PC-3 (cell line): ENCODE measurements around the gene MRPL49. TPM values are rescaled to one million over a fixed set of nuclear protein-coding genes. Genes with fewer than 3 reads are reported as not detected.

Experiments used
- ATAC-seq: fragments of 200-7000 bp; cut with Tn5 transposase; 2 replicates; pipeline ENCODE4 v1.9.1; 2020; ENCODE audit warnings: mild to moderate bottlenecking, moderate library complexity
- BruUV-seq: library from RNA; stranded (reverse); fragments of 400-500 nt; replicated peaks from 2 replicates; lab custom pipeline; 2021; lab: Mats Ljungman, UMichigan
- CTCF ChIA-PET: fragments of 300-600 bp; sonication (Branson Sonifier 250); formaldehyde crosslinking; loops from one replicate; lab custom pipeline; 2022; ENCODE audit warnings: antibody characterized with exemption; lab: Charles Lee
- POLR2A ChIA-PET: fragments of 300-600 bp; sonication (Branson Sonifier 250); formaldehyde crosslinking; loops from one replicate; lab custom pipeline; 2022; ENCODE audit warnings: antibody characterized with exemption; ENCODE audit not compliant: unreplicated experiment; lab: Charles Lee
- DNase-seq: peaks from one replicate; pipeline ENCODE4 v3.0.0-alpha.2; 2015
- H2AFZ ChIP-seq: fragments of 300-600 bp; sonication (generic); 2 replicates; pipeline ENCODE4 v1.6.0; 2016; ENCODE audit warnings: antibody characterized with exemption, low read length
- H3F3A ChIP-seq: fragments of 300-600 bp; sonication (generic); one replicate; pipeline ENCODE4 v1.6.0; 2017; ENCODE audit warnings: antibody characterized with exemption, low read length, control low read depth, mild to moderate bottlenecking; ENCODE audit not compliant: unreplicated experiment
- H3K27ac ChIP-seq: fragments of 300-600 bp; sonication (generic); 2 replicates; pipeline ENCODE4 v1.5.1; 2016; ENCODE audit warnings: mild to moderate bottlenecking, low read length
- H3K27me3 ChIP-seq: fragments of 300-600 bp; sonication (generic); 2 replicates; pipeline ENCODE4 v1.6.1; 2016; ENCODE audit warnings: low read length, mixed read lengths
- H3K36me3 ChIP-seq: fragments of 300-600 bp; sonication (generic); 2 replicates; pipeline ENCODE4 v1.6.1; 2016; ENCODE audit warnings: low read depth, mixed run types, low read length, mixed read lengths
- H3K4me1 ChIP-seq: fragments of 300-600 bp; sonication (generic); 2 replicates; pipeline ENCODE4 v1.5.1; 2016; ENCODE audit warnings: low read length; ENCODE audit not compliant: insufficient read depth
- H3K4me2 ChIP-seq: fragments of 300-600 bp; sonication (generic); 2 replicates; pipeline ENCODE4 v1.6.0; 2016; ENCODE audit warnings: low read length
- H3K4me3 ChIP-seq: fragments of 300-600 bp; sonication (generic); 2 replicates; pipeline ENCODE4 v1.5.1; 2016; ENCODE audit warnings: mild to moderate bottlenecking, low read length, mixed read lengths
- H3K79me2 ChIP-seq: fragments of 300-600 bp; sonication (generic); 2 replicates; pipeline ENCODE4 v1.6.1; 2017; ENCODE audit warnings: low read length, mixed read lengths
- H3K9ac ChIP-seq: fragments of 300-600 bp; sonication (generic); 2 replicates; pipeline ENCODE4 v1.6.0; 2016; ENCODE audit warnings: mild to moderate bottlenecking, low read length
- H3K9me2 ChIP-seq: fragments of 300-600 bp; sonication (generic); replicated peaks from 2 replicates; pipeline ENCODE4 v1.6.1; 2016; ENCODE audit warnings: mixed run types, low read length, mixed read lengths
- H3K9me3 ChIP-seq: fragments of 300-600 bp; sonication (generic); 2 replicates; pipeline ENCODE4 v1.6.1; 2016; ENCODE audit warnings: low read length, mixed read lengths
- H4K20me1 ChIP-seq: fragments of 300-600 bp; sonication (generic); 2 replicates; pipeline ENCODE4 v1.6.1; 2016; ENCODE audit warnings: low read length, mixed read lengths
- EZH2 ChIP-seq: fragments of 300-600 bp; sonication (generic); IDR thresholded peaks from one replicate; pipeline ENCODE4 v1.6.1; 2017; ENCODE audit warnings: antibody characterized with exemption, mild to moderate bottlenecking, low read length; ENCODE audit not compliant: unreplicated experiment
- EZH2phosphoT487 ChIP-seq: fragments of 300-600 bp; sonication (generic); IDR thresholded peaks from 2 replicates; pipeline ENCODE4 v1.6.1; 2018; ENCODE audit warnings: mild to moderate bottlenecking, antibody characterized with exemption, low read length, borderline replicate concordance
- intact Hi-C: fragments of 100-400 bp; cut with micrococcal nuclease; formaldehyde crosslinking; loops from 2 replicates; pipeline ENCODE4 v1.9.0; 2023
- total RNA-seq: library from RNA; depleted of rRNA; stranded (reverse); fragments of >200 nt; gene quantifications from 2 replicates; pipeline ENCODE4 v1.2.3, GENCODE V29; 2014
- TF ChIP-seq, protein P1 (sequence below): fragments of 300-600 bp; sonication (generic); conservative IDR thresholded peaks from 2 replicates; pipeline ENCODE4 v1.5.1; 2017; ENCODE audit warnings: antibody characterized with exemption, low read depth, mild to moderate bottlenecking, low read length

The MRPL49 gene
- total RNA-seq, 1 experiment from 2014 or later: 163 TPM

DNA sequence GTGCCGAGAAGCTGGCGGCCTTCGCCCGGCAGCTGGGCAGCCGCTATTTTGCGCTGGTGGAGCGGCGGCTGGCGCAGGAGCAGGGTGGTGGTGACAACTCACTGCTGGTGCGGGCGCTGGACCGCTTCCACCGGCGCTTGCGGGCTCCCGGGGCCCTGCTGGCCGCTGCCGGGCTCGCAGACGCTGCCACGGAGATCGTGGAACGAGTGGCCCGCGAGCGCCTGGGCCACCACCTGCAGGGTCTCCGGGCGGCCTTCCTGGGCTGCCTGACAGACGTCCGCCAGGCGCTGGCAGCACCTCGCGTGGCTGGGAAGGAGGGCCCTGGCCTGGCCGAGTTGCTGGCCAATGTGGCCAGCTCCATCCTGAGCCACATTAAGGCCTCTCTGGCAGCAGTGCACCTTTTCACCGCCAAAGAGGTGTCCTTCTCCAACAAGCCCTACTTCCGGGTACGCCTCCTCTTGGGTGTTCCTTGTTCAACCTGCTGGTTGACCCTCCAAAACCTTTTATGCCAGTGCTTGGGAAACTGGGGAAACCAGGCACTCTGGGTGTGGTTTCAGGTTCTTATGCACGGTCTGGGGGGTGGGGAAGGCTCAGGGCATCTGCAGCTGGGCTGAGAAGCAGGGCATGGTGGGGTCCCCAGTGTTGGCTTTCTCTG lies 13.5 kb upstream of the MRPL49 start:
- no peak overlapping the region for H3K27ac ChIP-seq
- H3K4me1 ChIP-seq: peaks cover 9% of the 10 kb centered on the region
- no peaks in the 10 kb centered on the region for H3K9me2 ChIP-seq
- no peaks in the 10 kb centered on the region for H3F3A ChIP-seq
- H3K9ac ChIP-seq: no peak overlapping the region
- no peaks in the 10 kb centered on the region for H3K9me3 ChIP-seq
- no peak for ATAC-seq
- no peak overlapping the region for H3K4me3 ChIP-seq
- no peaks in the 10 kb centered on the region for H3K27me3 ChIP-seq
- BruUV-seq: no TSS peak
- no peak for TF ChIP-seq EZH2
- no peak for TF ChIP-seq EZH2phosphoT487
- TF ChIP-seq, protein P1, sequence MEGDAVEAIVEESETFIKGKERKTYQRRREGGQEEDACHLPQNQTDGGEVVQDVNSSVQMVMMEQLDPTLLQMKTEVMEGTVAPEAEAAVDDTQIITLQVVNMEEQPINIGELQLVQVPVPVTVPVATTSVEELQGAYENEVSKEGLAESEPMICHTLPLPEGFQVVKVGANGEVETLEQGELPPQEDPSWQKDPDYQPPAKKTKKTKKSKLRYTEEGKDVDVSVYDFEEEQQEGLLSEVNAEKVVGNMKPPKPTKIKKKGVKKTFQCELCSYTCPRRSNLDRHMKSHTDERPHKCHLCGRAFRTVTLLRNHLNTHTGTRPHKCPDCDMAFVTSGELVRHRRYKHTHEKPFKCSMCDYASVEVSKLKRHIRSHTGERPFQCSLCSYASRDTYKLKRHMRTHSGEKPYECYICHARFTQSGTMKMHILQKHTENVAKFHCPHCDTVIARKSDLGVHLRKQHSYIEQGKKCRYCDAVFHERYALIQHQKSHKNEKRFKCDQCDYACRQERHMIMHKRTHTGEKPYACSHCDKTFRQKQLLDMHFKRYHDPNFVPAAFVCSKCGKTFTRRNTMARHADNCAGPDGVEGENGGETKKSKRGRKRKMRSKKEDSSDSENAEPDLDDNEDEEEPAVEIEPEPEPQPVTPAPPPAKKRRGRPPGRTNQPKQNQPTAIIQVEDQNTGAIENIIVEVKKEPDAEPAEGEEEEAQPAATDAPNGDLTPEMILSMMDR: no peak
- peaks cover 20% of the 10 kb centered on the region for H3K79me2 ChIP-seq
- no peaks in the 10 kb centered on the region for H4K20me1 ChIP-seq
- ChIA-PET POLR2A (no interaction called here), CTCF (interaction anchor here (0.6 kb wide), 1 partner anchor 11 kb away, joined by 3 read pairs; no protein-coding TSS in a partner anchor)
- DNase-seq: no peak
- H3K36me3 ChIP-seq: no peaks in the 10 kb centered on the region
- intact Hi-C loops: no loop called here
- H2AFZ ChIP-seq: no peak overlapping the region
- no peak overlapping the region for H3K4me2 ChIP-seq

DNA sequence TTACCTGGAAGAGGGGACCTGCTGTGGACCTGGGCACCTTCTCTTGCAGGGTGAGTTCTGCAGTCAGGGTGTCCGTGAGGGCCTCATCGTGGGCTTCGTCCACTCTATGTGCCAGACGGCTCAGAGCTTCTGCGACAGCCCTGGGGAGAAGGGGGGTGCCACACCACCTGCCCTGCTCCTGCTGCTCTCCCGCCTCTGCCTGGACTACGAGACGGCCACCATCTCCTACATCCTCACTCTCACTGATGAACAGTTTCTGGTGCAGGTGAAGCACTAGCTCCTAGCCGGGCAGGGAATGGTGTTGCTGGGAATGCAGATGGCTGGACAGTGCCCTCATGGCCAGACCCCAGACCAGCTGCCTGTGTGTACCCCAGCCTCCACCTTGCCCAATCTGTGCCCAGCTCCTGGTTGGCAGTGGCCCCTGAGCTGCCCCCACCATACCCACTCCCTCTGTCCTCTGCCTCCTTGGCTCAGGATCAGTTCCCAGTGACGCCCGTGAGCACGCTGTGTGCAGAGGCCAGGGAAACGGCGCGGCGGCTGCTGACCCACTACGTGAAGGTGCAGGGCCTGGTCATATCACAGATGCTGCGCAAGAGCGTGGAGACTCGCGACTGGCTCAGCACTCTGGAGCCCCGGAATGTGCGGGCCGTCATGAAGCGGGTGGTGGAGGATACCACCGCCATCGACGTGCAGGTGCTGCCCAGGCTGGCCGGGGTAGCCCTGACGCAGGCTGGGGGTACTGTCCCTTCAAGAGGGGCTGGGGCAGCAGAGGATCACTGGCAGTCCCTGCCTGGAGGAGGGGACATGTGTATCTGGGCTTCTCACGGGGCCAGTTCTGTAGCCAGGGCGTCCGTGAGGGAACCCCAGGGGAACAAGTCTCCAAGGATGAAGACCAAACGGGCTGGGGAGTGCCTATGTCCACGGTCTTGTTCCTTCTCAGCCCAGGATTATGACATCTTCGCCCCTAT lies 12.6 kb upstream of the MRPL49 start:
- H3K9me3 ChIP-seq: no peaks in the 10 kb centered on the region
- BruUV-seq: no TSS peak
- DNase-seq (no peak), ATAC-seq (no peak)
- peaks cover 9% of the 10 kb centered on the region for H3K4me1 ChIP-seq
- no peaks in the 10 kb centered on the region for H3K27me3 ChIP-seq
- CTCF ChIA-PET: interaction anchor here (0.6 to 1.3 kb wide), 3 partner anchors 10 to 224 kb away, joined by 3 read pairs; partner anchors contain the start of genes DPF2, FAU and MRPL49
- TF ChIP-seq, protein P1: no peak
- TF ChIP-seq EZH2phosphoT487 (no peak), EZH2 (no peak)
- no peak overlapping the region for H3K4me2 ChIP-seq
- H3K9me2 ChIP-seq: no peaks in the 10 kb centered on the region
- no peak overlapping the region for H3K27ac ChIP-seq
- no peaks in the 10 kb centered on the region for H3K36me3 ChIP-seq
- H3K9ac ChIP-seq: no peak overlapping the region
- peaks cover 10% of the 10 kb centered on the region for H3K79me2 ChIP-seq
- no peak overlapping the region for H2AFZ ChIP-seq
- H3K4me3 ChIP-seq: no peak overlapping the region
- H4K20me1 ChIP-seq: no peaks in the 10 kb centered on the region
- POLR2A ChIA-PET: no interaction called here
- H3F3A ChIP-seq: no peaks in the 10 kb centered on the region
- intact Hi-C loops: no loop called here
